ENCODE data around the gene ELMO1.

GRCh38 chr7:37282093-37282444 is 166.6 kb downstream of the ELMO1 start:
- TF ChIP-seq CTCF (IDR thresholded peaks at IDR 0.05) (no peak), POLR2A (IDR thresholded peaks at IDR 0.05) (no peak)

Data from body of pancreas (tissue), 4 donors.